ENCODE results near the gene SLC17A9. TPM values are rescaled to one million over a fixed set of nuclear protein-coding genes. Genes with fewer than 3 reads are reported as not detected.

Gene SLC17A9
- total and polyA plus RNA-seq, 2 donors (not counting 1 experiment from before 2014, with no cell fraction given) = 33.0 to 141 TPM

DNA sequence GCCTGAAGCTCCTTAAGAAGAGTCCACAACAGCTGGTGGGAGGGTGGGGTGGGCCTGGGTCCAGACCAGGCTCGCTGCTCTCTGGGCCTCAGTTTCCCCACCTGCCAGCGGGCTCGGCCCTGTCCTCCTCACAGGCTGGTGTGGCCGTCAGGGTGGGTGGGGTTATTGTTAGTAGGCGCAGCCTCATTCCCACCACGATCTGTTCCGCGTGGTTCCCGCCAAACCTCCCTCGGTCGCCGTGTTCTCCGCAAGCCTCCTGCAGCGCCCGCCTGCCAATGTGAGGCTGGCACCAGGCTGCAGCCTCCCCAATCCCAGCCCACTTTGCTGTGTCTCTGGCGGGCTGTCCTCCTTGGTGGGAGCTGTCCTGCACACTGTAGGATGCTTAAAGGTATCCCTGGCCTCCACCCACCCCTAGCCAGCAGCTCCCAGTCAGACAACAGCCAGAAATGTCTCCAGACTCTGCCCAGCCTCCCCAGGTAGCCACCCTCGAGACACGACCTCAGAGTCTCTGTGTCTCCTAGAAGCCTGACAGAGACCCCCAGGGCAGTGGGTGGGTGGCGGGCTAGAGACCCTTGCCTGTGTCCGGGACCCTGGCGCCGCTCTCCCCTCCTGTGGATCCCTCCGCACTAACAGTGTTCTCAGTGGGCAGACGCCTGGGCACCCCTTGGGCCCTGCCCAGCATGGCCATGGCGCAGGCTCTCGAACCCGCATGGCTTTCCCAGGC lies 15.3 kb downstream of the SLC17A9 start:
- Mint-ChIP-seq H3K4me3 (no peak overlapping the region), H3K9me3 (ENCODE audit: insufficient read depth) (no peaks in the 10 kb centered on the region), H3K4me1 (peaks cover 16% of the 10 kb centered on the region), H3K27ac (no peak overlapping the region), H3K27me3 (peaks cover 14% of the 10 kb centered on the region)
- H3K27me3 ChIP-seq (replicated peaks in 1 of 4; ENCODE audit: control extremely low read depth in 1 of 4, control insufficient read depth in 3 of 4, insufficient read depth in 4 of 4, low read length in 3 of 4) = peaks cover 0 to 21% (median 6%) of the 10 kb centered on the region in 4 experiments
- no peak for TF ChIP-seq EZH2 (IDR thresholded peaks at IDR 0.05; ENCODE audit: borderline replicate concordance, insufficient read depth, low read depth, low read length, poor library complexity, severe bottlenecking)
- TF ChIP-seq, protein P1, sequence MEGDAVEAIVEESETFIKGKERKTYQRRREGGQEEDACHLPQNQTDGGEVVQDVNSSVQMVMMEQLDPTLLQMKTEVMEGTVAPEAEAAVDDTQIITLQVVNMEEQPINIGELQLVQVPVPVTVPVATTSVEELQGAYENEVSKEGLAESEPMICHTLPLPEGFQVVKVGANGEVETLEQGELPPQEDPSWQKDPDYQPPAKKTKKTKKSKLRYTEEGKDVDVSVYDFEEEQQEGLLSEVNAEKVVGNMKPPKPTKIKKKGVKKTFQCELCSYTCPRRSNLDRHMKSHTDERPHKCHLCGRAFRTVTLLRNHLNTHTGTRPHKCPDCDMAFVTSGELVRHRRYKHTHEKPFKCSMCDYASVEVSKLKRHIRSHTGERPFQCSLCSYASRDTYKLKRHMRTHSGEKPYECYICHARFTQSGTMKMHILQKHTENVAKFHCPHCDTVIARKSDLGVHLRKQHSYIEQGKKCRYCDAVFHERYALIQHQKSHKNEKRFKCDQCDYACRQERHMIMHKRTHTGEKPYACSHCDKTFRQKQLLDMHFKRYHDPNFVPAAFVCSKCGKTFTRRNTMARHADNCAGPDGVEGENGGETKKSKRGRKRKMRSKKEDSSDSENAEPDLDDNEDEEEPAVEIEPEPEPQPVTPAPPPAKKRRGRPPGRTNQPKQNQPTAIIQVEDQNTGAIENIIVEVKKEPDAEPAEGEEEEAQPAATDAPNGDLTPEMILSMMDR (IDR thresholded peaks at IDR 0.05) = no peak
- peaks cover 9% of the 10 kb centered on the region for H4K20me1 ChIP-seq (ENCODE audit: control insufficient read depth, insufficient read depth, low read length, poor library complexity, severe bottlenecking)
- H3K79me2 ChIP-seq (ENCODE audit: control insufficient read depth, insufficient read depth, low read length) = no peaks in the 10 kb centered on the region
- H3K27ac ChIP-seq (ENCODE audit: low read length in 2 of 2) = no peak overlapping the region
- intact Hi-C loops (cut with micrococcal nuclease) = no loop called here
- H3K36me3 ChIP-seq (replicated peaks in 1 of 2; ENCODE audit: control extremely low read depth in 1 of 2, control insufficient read depth in 1 of 2, extremely low read depth in 1 of 2, insufficient read depth in 2 of 2, low read length in 1 of 2) = peaks cover 0 to 27% of the 10 kb centered on the region in 2 experiments
- peaks cover 4 to 8% of the 10 kb centered on the region in 2 donors for H3K4me1 ChIP-seq (ENCODE audit: control insufficient read depth in 2 of 2, insufficient read depth in 2 of 2, low read length in 2 of 2)
- CTCF ChIA-PET = interaction anchor here (1.0 to 3.9 kb wide), 2 partner anchors 13 to 41 kb away, joined by 3 to 36 read pairs; no protein-coding TSS in a partner anchor
- H3K9me3 ChIP-seq (ENCODE audit: control extremely low read depth in 1 of 3, control insufficient read depth in 2 of 3, insufficient read depth in 1 of 3, low read length in 2 of 3) = no peaks in the 10 kb centered on the region
- no peak overlapping the region for H3K4me3 ChIP-seq (ENCODE audit: control extremely low read depth in 1 of 5, extremely low read depth in 1 of 5, insufficient read depth in 1 of 5, low read depth in 2 of 5, low read length in 4 of 5)
- no peak overlapping the region for H3K9ac ChIP-seq (ENCODE audit: low read length)
- DNase-seq (no peak), ATAC-seq (ENCODE audit: low read depth) (no peak)
- WGBS (ENCODE audit: insufficient coverage) = 94% methylated on average over 23 of the region's 27 CpGs
- H2AFZ ChIP-seq (ENCODE audit: insufficient read depth, low read depth, low read length, poor library complexity, severe bottlenecking) = no peak overlapping the region
- POLR2A ChIA-PET = no interaction called here
- H3K4me2 ChIP-seq (replicated peaks; ENCODE audit: low read depth, low read length, poor library complexity, severe bottlenecking) = no peak overlapping the region

Measured in B cell (primary cell).